HepG2 (cell line): ENCODE data around the gene CDH23. TPM values are rescaled to one million over a fixed set of nuclear protein-coding genes. Genes with fewer than 3 reads are reported as not detected.

ENCODE experiments used
- ATAC-seq: fragments of 200-7000 bp; cut with Tn5 transposase; 3 replicates; pipeline ENCODE4 v1.9.1; 2020; ENCODE audit warnings: mild to moderate bottlenecking, moderate library complexity
- BruUV-seq: library from RNA; stranded (reverse); fragments of 400-500 nt; replicated peaks from 2 replicates; lab custom pipeline; 2021; lab: Mats Ljungman, UMichigan
- CTCF ChIA-PET: fragments of 300-600 bp; formaldehyde crosslinking; extraction: SDS; loops from one replicate; lab custom pipeline; 2021; ENCODE audit warnings: low total read pairs, inconsistent platforms, low intra/inter-chr PET ratio; lab: Yijun Ruan, JAX
- POLR2A ChIA-PET: fragments of 350-600 bp; sonication (Branson Sonifier 250); formaldehyde crosslinking; loops from one replicate; lab custom pipeline; 2020; ENCODE audit warnings: antibody characterized with exemption, inconsistent platforms; lab: Yijun Ruan, JAX
- DNase-seq: peaks from one replicate; pipeline ENCODE4 v3.0.0-alpha.2; 2015; ENCODE audit warnings: low spot score
- FAIRE-seq: peaks from 3 replicates; lab custom pipeline; 2011; peaks lifted over from hg19 to GRCh38; lab: Jason Lieb, UNC
- H2AFZ ChIP-seq: one replicate; pipeline ENCODE4 v1.6.1; 2011; ENCODE audit warnings: low read length, inconsistent platforms
- H3K27ac ChIP-seq: fragments of 300-600 bp; 3 replicates; pipeline ENCODE4 v1.8.0; 2011; ENCODE audit warnings: mixed run types, mild to moderate bottlenecking, mixed read lengths, low read length, inconsistent platforms; ENCODE audit not compliant: insufficient read depth; ENCODE audit errors: extremely low read length
- H3K27me3 ChIP-seq, 2 experiments: fragments of 200-600 bp in 1 of 2; 2 replicates in 1 of 2; 3 replicates in 1 of 2; pipeline versions ENCODE4 v1.6.0 to v1.8.0; 2011; ENCODE audit warnings: low read length in 2 of 2, mild to moderate bottlenecking in 2 of 2, moderate library complexity in 2 of 2, inconsistent platforms in 1 of 2; ENCODE audit not compliant: insufficient read depth in 2 of 2, control insufficient read depth in 1 of 2
- H3K36me3 ChIP-seq, 2 experiments: fragments of 200-600 bp in 1 of 2; replicated peaks in 1 of 2; 2 replicates in 1 of 2; 3 replicates in 1 of 2; pipeline versions ENCODE4 v1.5.1 to v1.8.0; 2011; ENCODE audit warnings: low read length in 2 of 2, inconsistent platforms in 1 of 2; ENCODE audit not compliant: insufficient read depth in 2 of 2, control insufficient read depth in 1 of 2
- H3K4me1 ChIP-seq: 2 replicates; pipeline ENCODE4 v1.5.1; 2012; ENCODE audit warnings: low read length, inconsistent platforms; ENCODE audit not compliant: insufficient read depth
- H3K4me2 ChIP-seq: 2 replicates; pipeline ENCODE4 v1.6.0; 2011; ENCODE audit warnings: low read depth, low read length, inconsistent platforms
- H3K4me3 ChIP-seq, 3 experiments: fragments of 200-600 bp in 1 of 3; sonication (generic), shearing (Covaris generic) in 1 of 3; replicated peaks in 1 of 3; 2 replicates each; pipeline ENCODE4 v1.5.1; 2011 to 2016; ENCODE audit warnings: low read length in 3 of 3, inconsistent platforms in 2 of 3, low read depth in 2 of 3, mild to moderate bottlenecking in 2 of 3, control low read depth in 1 of 3, mixed read lengths in 1 of 3; ENCODE audit not compliant: insufficient read depth in 1 of 3
- H3K79me2 ChIP-seq: one replicate; pipeline ENCODE4 v1.6.1; 2011; ENCODE audit warnings: low read length, inconsistent platforms; ENCODE audit not compliant: insufficient read depth
- H3K9ac ChIP-seq: 2 replicates; pipeline ENCODE4 v1.6.0; 2011; ENCODE audit warnings: mild to moderate bottlenecking, low read depth, low read length, inconsistent platforms; ENCODE audit not compliant: insufficient read depth
- H3K9me3 ChIP-seq: 2 replicates; pipeline ENCODE4 v1.5.1; 2012; ENCODE audit warnings: mild to moderate bottlenecking, low read length
- H4K20me1 ChIP-seq: 2 replicates; pipeline ENCODE4 v1.6.0; 2011; ENCODE audit warnings: inconsistent platforms, mild to moderate bottlenecking, low read length, moderate library complexity; ENCODE audit not compliant: insufficient read depth
- AGO2 ChIP-seq: fragments of 200-400 bp; formaldehyde crosslinking; optimal IDR thresholded peaks from 2 replicates; pipeline ENCODE3; 2017; ENCODE audit warnings: mild to moderate bottlenecking, low read depth, low read length, moderate library complexity
- CCDC6 ChIP-seq: sonication (generic); formaldehyde crosslinking; IDR thresholded peaks from 2 replicates; pipeline ENCODE4 v1.8.1; 2022; ENCODE audit warnings: mild to moderate bottlenecking, missing genetic modification reagents, moderate library complexity
- ELK4 ChIP-seq: sonication (generic); formaldehyde crosslinking; IDR thresholded peaks from 2 replicates; pipeline ENCODE4 v1.9.0; 2021; ENCODE audit warnings: missing genetic modification reagents, borderline replicate concordance
- FOXK2 ChIP-seq: fragments of 450-650 bp; IDR thresholded peaks from 2 replicates; pipeline ENCODE4 v1.6.1; 2016
- MXD4 ChIP-seq: IDR thresholded peaks from 2 replicates; pipeline ENCODE4 v1.6.1; 2016; ENCODE audit warnings: mild to moderate bottlenecking, missing biosample characterization, missing genetic modification reagents
- SMAD9 ChIP-seq: sonication (generic); formaldehyde crosslinking; IDR thresholded peaks from 2 replicates; pipeline ENCODE4 v1.5.1; 2020; ENCODE audit warnings: mild to moderate bottlenecking, missing genetic modification reagents
- WIZ ChIP-seq: sonication (generic); formaldehyde crosslinking; IDR thresholded peaks from 2 replicates; pipeline ENCODE4 v1.5.1; 2020; ENCODE audit warnings: mild to moderate bottlenecking, missing genetic modification reagents
- ZBTB34 ChIP-seq: sonication (generic); formaldehyde crosslinking; IDR thresholded peaks from 2 replicates; pipeline ENCODE4 v1.8.0; 2022; ENCODE audit warnings: mild to moderate bottlenecking, missing genetic modification reagents
- ZNF276 ChIP-seq: sonication (generic); formaldehyde crosslinking; IDR thresholded peaks from 2 replicates; pipeline ENCODE4 v1.4.0; 2020; ENCODE audit warnings: mild to moderate bottlenecking, low read depth, missing genetic modification reagents
- ZNF768 ChIP-seq: sonication (generic); formaldehyde crosslinking; IDR thresholded peaks from 2 replicates; pipeline ENCODE4 v1.4.0; 2020; ENCODE audit warnings: missing genetic modification reagents
- ZNF816 ChIP-seq: sonication (generic); formaldehyde crosslinking; IDR thresholded peaks from 2 replicates; pipeline ENCODE4 v1.8.0; 2022; ENCODE audit warnings: missing genetic modification reagents, mild to moderate bottlenecking, borderline replicate concordance
- WGBS: methylation state at CpG from one replicate; pipeline ENCODE4 v1.1.6; 2017; ENCODE audit warnings: low lambda C conversion rate; 5-methylcytosine and 5-hydroxymethylcytosine counted together
- in situ Hi-C: cut with HindIII; loops from 2 replicates; pipeline ENCODE4 v1.10.0; 2017; ENCODE audit warnings: low pct_unique_long_range_greater_than_20kb; ENCODE audit not compliant: extremely low pct_ligation_motif_present
- intact Hi-C: fragments of 100-400 bp; cut with micrococcal nuclease; formaldehyde crosslinking; loops from one replicate; pipeline ENCODE4 v1.10.0; 2022; ENCODE audit not compliant: unreplicated experiment
- polyA plus RNA-seq, 8 experiments: library from polyadenylated mRNA; depleted of rRNA in 3 of 8; stranded (reverse) in 7 of 8; unstranded in 1 of 8; fragments of >200 nt; fragmentation: Illumina TruSeq in 4 of 8; extraction: Trizol in 4 of 8; gene quantifications; 2 replicates each; pipeline versions ENCODE4 v1.2.1 to v1.2.3, GENCODE V29; 2011 to 2016; ENCODE audit warnings: low read depth in 4 of 8, missing spikeins in 1 of 8, mixed read lengths in 1 of 8; ENCODE audit not compliant: insufficient read depth in 1 of 8
- total RNA-seq, 5 experiments: library from RNA; depleted of rRNA; stranded (reverse); fragments of >200 nt; fragmentation: Illumina TruSeq; extraction: Trizol; gene quantifications; 2 replicates each; pipeline ENCODE4 v1.2.3, GENCODE V29; 2016; ENCODE audit warnings: low read depth in 1 of 5

The CDH23 gene
- total and polyA plus RNA-seq, 2 of the 13 experiments (the other 11 are each of a cell fraction or from before 2014, with no cell fraction given), result 0.13 TPM; not detected in 1

- TF ChIP-seq ZNF768 (peak; percentile 93), FOXK2 (no peak)
- no TSS peak for BruUV-seq
- Histone ChIP-seq H3K9me3 (no peaks in the 10 kb centered on the region), H3K4me3 (no peak overlapping the region), H3K27ac (no peak overlapping the region), H3K4me2 (no peak overlapping the region), H3K79me2 (no peaks in the 10 kb centered on the region), H3K36me3 (no peaks in the 10 kb centered on the region), H2AFZ (no peak overlapping the region), H3K27me3 (peaks cover 1 to 24% of the 10 kb centered on the region in 2 experiments; a peak in 3 of 5 replicates), H3K9ac (no peak overlapping the region), H4K20me1 (no peaks in the 10 kb centered on the region), H3K4me1 (peaks cover 8% of the 10 kb centered on the region)
- ChIA-PET CTCF (no interaction called here), POLR2A (no interaction called here)
- no peak for ATAC-seq
- 19% methylated on average over 5 of the region's 11 CpGs for WGBS
- FAIRE-seq, result no peak
- in situ Hi-C loops, result loop anchor here (5.0 kb wide), 1 partner anchor 394 kb away; no protein-coding TSS in a partner anchor
- no peak for DNase-seq
- intact Hi-C loops, result no loop called here
Observed at GRCh38 chr10:71700731-71701368, 304.1 kb downstream of the CDH23 start.

GRCh38 chr10:71701496-71702132, 304.9 kb downstream of the CDH23 start:
- BruUV-seq, result no TSS peak
- H3K36me3 ChIP-seq, result no peaks in the 10 kb centered on the region
- FAIRE-seq (no peak), ATAC-seq (no peak), DNase-seq (no peak)
- no peaks in the 10 kb centered on the region for H4K20me1 ChIP-seq
- no peak overlapping the region for H2AFZ ChIP-seq
- H3K9ac ChIP-seq, result no peak overlapping the region
- H3K79me2 ChIP-seq, result no peaks in the 10 kb centered on the region
- H3K4me3 ChIP-seq, result no peak overlapping the region
- in situ Hi-C loops, result loop anchor here (5.0 kb wide), 1 partner anchor 394 kb away; no protein-coding TSS in a partner anchor
- no peak overlapping the region for H3K4me2 ChIP-seq
- POLR2A ChIA-PET, result no interaction called here
- H3K4me1 ChIP-seq, result peaks cover under 1% of the 10 kb centered on the region; the same call in 1 of the 2 replicates
- intact Hi-C loops, result no loop called here
- H3K27ac ChIP-seq, result no peak overlapping the region
- WGBS, result 28% methylated on average over 3 of the region's 11 CpGs
- CTCF ChIA-PET, result no interaction called here
- peaks cover 1 to 29% of the 10 kb centered on the region in 2 experiments; a peak in 3 of 5 replicates for H3K27me3 ChIP-seq
- no peaks in the 10 kb centered on the region for H3K9me3 ChIP-seq
- TF ChIP-seq CCDC6 (CRISPR knock-in tag), result no peak
- TF ChIP-seq ZNF816, result no peak
- no peak for TF ChIP-seq ZNF276 (CRISPR knock-in tag)
- no peak for TF ChIP-seq MXD4
- TF ChIP-seq SMAD9 (CRISPR knock-in tag), result no peak
- TF ChIP-seq WIZ (CRISPR knock-in tag), result no peak
- no peak for TF ChIP-seq AGO2
- TF ChIP-seq ZBTB34 (CRISPR knock-in tag), result no peak
- no peak for TF ChIP-seq ELK4
